HG03565 (cell line): ENCODE results near the gene PRSS57.
"Not testable (repeated sequence)": the region's sequence is repeated elsewhere in the genome, so short reads cannot be mapped to it uniquely, and the experiment has no call there.

Experiments used
- ATAC-seq: cut with Tn5 transposase; IDR thresholded peaks from one replicate; pipeline ENCODE4 v1.9.1; 2021; ENCODE audit warnings: mild to moderate bottlenecking, moderate library complexity; ENCODE audit not compliant: unreplicated experiment

Gene PRSS57

GRCh38 chr19:695352-695949 is at the start of gene PRSS57:
Gene PRSS57, minus strand, starts transcription at chr19:695452. Its CDS starts 22 bp downstream, at chr19:695430.
- ATAC-seq: no peak

DNA sequence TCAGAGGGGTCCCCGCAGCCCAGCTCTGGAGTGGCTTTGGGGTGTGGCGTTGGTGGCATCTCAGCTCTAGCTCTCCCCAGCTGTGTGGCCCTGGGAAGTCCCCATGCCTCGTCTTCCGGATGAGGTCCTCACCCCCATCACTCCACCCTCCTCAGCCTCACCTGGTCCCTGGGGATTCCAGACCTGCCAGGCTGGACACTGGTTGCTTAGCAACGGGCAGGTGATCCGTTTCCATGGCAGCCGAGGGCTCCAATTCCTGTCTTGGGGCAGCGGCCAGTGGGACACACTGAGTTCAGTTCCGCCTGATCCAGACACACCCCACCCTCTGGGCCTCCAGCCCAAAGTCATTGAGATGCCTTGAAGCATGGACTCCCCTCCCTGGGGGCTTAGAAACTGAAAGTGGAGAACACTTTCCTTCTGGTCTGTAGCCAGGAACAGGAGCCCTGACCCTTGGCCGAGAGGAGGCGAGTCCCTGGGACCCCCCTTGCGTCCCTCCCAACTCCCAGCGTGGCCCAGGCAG is 48.0 kb upstream of the PRSS57 start:
- ATAC-seq: no peak

- ATAC-seq: no peak
Measured at GRCh38 chr19:742540-743075, 47.4 kb upstream of the PRSS57 start.

GRCh38 chr19:741506-742131 is 46.4 kb upstream of the PRSS57 start:
- ATAC-seq: no peak

- not testable (repeated sequence) for ATAC-seq
Measured at GRCh38 chr19:740816-741505, 45.7 kb upstream of the PRSS57 start.

GRCh38 chr19:739998-740715 is 44.9 kb upstream of the PRSS57 start:
- no peak for ATAC-seq

GRCh38 chr19:738509-739128 is 43.4 kb upstream of the PRSS57 start:
- ATAC-seq: no peak

DNA sequence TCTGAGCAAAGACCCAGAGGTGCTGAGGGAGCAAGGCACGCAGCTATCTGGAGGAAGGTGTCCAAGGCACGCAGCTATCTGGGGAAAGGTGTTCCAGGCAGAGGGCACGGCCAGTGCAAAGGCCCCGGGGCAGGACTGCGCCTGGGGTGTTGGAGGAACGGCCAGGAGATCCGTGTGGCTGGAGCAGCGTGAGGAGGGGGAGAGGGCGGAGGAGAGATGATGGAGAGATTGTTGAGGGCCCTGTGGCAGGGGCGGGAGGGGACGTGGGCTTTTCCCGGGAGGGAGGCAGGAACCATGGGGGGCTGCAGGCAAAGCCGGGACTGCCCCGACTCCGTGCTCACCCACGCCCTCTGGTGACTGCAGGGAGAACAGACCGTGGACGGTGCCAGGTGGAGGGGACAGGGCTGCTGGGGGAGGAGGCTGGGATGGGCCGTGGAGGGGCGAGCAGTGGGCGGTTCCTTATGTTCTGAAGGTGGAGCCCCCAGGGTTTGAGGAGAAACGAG is 42.4 kb upstream of the PRSS57 start:
- no peak for ATAC-seq

DNA sequence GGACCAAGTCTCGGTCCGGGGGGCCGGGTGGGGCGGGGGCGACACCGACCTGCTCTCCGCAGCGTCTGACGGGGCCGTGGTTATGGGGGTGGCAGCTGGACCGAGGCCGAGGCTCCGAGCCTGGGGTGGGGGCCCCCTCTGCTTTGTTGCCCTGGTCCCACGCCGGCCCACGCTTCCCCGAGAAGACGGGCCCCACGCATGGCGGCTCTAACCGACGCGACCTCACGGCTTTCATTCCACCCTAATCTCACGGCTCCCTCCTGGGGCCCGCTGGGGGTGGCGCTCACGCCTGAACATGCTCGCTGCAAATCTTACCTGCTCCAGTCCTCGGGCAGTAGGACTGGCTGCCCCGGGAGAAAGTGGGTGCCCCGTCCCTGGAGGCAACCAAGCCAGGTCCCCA is 40.9 kb upstream of the PRSS57 start:
- no peak for ATAC-seq

GRCh38 chr19:734716-735115 is 39.5 kb upstream of the PRSS57 start:
- ATAC-seq: no peak

- ATAC-seq: no peak
Measured at GRCh38 chr19:732148-733069, 37.2 kb upstream of the PRSS57 start.

GRCh38 chr19:731000-731399 is 35.7 kb upstream of the PRSS57 start:
- no peak for ATAC-seq

- ATAC-seq: no peak
Measured at GRCh38 chr19:729965-730668, 34.9 kb upstream of the PRSS57 start.

DNA sequence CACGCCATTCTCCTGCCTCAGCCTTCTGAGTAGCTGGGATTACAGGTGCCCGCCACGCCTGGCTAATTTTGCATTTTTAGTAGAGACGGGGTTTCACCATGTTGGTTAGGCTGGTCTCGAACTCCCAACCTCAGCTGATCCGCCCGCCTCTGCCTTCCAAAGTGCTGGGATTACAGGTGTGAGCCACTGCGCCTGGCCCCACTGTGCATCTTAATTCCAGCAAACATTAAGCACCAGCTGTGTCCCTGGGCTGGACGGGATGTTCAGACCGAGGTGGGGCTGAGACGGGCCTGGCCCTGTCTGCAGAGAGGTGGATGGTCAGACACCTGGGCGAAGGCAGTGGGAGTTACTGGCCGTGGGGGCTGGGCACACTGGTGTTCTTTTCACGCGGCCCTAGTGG is 34.3 kb upstream of the PRSS57 start:
- not testable (repeated sequence) for ATAC-seq

- no peak for ATAC-seq
Measured at GRCh38 chr19:728011-728410, 32.8 kb upstream of the PRSS57 start.

- ATAC-seq: no peak
Measured at GRCh38 chr19:726993-727956, 32.0 kb upstream of the PRSS57 start.

- no peak for ATAC-seq
Measured at GRCh38 chr19:725461-726089, 30.3 kb upstream of the PRSS57 start.
